SH-SY5Y (cell line): Measurements from ENCODE around the gene POLR2B.

ENCODE experiments used
- GATA2 ChIP-seq: IDR thresholded peaks from 2 replicates; pipeline ENCODE4 v1.6.1; 2011; ENCODE audit warnings: mild to moderate bottlenecking, low read depth, low read length
- GATA3 ChIP-seq: IDR thresholded peaks from 2 replicates; pipeline ENCODE4 v1.6.1; 2011; ENCODE audit warnings: low read depth, mild to moderate bottlenecking, low read length, moderate library complexity

Gene POLR2B

GRCh38 chr4:57023104-57023503, 44.4 kb downstream of the POLR2B start:
- TF ChIP-seq GATA2: no peak

GRCh38 chr4:57034520-57034919, 55.8 kb downstream of the POLR2B start:
- TF ChIP-seq GATA3: no peak
- no peak for TF ChIP-seq GATA2

GRCh38 chr4:57037982-57038604, 59.4 kb downstream of the POLR2B start:
- no peak for TF ChIP-seq GATA3
- TF ChIP-seq GATA2: no peak

GRCh38 chr4:57039345-57039744, 60.6 kb downstream of the POLR2B start:
- TF ChIP-seq GATA2 (no peak), GATA3 (no peak)

- TF ChIP-seq GATA3 (no peak), GATA2 (no peak)
Measured at GRCh38 chr4:57040510-57040909, 61.8 kb downstream of the POLR2B start.

- TF ChIP-seq GATA3 (no peak), GATA2 (no peak)
Measured at GRCh38 chr4:57041020-57041419, 62.3 kb downstream of the POLR2B start.

GRCh38 chr4:57042711-57043169, 64.0 kb downstream of the POLR2B start:
- no peak for TF ChIP-seq GATA3
- no peak for TF ChIP-seq GATA2

GRCh38 chr4:57043347-57044251, 64.9 kb downstream of the POLR2B start:
- TF ChIP-seq GATA3: no peak
- no peak for TF ChIP-seq GATA2

- TF ChIP-seq GATA2 (no peak), GATA3 (no peak)
Measured at GRCh38 chr4:57044279-57044678, 65.6 kb downstream of the POLR2B start.

- TF ChIP-seq GATA3 (no peak), GATA2 (no peak)
Measured at GRCh38 chr4:57044996-57045395, 66.3 kb downstream of the POLR2B start.

GRCh38 chr4:57048590-57049304, 70.1 kb downstream of the POLR2B start:
- TF ChIP-seq GATA2: no peak
- TF ChIP-seq GATA3: no peak

- TF ChIP-seq GATA3 (no peak), GATA2 (no peak)
Measured at GRCh38 chr4:57051095-57051494, 72.4 kb downstream of the POLR2B start.

- TF ChIP-seq GATA3 (no peak), GATA2 (no peak)
Measured at GRCh38 chr4:57051524-57051923, 72.8 kb downstream of the POLR2B start.

- TF ChIP-seq GATA2 (no peak), GATA3 (no peak)
Measured at GRCh38 chr4:57053508-57053907, 74.8 kb downstream of the POLR2B start.
